Stimulated activated CD8-positive, alpha-beta memory T cell treated with anti-CD3 and anti-CD28 coated beads, Interleukin-4, amount 100 ng/mL, for 4 hours (primary cell): ENCODE measurements around the gene TCEA2.

Experiments
- DNase-seq, 2 donors: peaks; one replicate each; pipeline ENCODE4 v3.0.0-alpha.2; 2020; ENCODE audit warnings: low read depth in 2 of 2, low spot score in 1 of 2

TCEA2 gene

DNA sequence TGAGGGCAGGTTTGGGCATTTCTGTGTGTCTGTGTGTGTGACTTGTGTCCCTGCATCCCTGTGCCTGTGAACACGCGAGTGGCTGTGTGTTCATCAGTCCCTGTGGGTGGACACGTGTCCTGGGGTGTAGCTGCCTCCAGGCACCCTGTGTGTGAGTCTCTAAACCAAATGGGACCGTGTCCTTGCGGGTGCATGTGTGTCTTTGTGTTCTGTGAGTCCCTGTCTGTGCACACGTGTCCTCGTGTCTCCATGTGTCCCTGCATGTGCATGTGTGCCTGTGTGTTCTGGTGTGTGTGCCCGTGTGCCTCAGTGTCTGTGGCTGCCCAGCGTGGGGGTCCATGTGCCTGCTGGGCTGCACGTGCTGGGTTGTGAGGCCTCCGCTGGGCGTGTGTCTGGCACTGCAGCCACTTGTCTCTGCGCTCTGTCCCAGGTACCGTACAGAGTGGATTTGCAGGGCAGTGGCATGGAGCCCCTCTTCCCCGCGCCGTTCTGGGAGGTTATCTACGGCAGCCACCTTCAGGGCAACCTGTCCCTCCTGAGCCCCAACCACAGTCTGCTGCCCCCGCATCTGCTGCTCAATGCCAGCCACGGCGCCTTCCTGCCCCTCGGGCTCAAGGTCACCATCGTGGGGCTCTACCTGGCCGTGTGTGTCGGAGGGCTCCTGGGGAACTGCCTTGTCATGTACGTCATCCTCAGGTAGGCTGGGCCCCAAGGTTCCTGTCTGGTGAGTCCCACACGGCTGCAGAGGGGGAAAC is 29.4 kb downstream of the TCEA2 start:
- DNase-seq, result no peak

DNA sequence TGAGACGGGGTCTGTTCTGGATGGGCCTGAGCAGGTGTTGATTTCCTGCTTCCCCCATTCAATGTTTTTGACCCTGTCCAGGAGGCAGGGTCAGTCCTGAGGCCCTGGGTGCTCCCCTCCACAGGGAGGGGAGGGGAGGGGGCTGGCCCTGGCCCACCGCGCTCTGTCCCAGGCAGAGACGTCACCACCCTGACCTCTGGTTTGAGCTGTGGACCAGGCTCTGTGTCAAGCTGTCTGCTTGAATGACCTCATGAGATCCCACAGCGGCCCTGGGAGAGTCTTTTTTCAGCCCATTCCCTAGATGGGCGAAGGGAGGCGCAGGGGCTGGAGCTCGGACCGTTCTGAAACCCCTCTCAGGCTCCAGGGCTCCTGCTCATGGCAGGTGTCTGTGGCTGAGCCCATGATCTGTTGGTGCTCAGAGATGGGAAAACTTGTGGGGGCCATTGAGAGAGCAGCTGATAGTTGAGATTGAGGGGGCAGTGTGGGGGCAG is 30.1 kb downstream of the TCEA2 start:
- no peak for DNase-seq

DNA sequence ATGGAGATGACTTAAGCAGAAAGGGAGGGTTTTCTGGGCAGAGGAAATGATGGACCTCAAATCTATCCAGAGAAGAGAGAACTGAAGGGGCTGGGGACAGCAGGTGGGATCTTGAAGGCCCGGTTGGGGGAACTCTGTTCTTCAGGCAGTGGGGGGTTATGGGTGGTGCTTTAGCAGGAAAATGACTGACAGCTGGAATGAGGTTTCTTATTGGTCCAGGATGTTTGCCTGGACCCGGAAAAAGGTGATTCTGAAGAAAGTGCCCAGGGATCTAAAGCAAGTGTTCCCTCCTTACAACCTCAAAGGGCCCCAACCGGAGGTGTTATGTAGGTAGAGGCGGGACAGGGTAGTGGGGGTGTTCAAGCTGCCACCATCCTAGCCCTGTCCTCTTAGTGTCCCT is 32.5 kb downstream of the TCEA2 start:
- DNase-seq, result no peak

DNA sequence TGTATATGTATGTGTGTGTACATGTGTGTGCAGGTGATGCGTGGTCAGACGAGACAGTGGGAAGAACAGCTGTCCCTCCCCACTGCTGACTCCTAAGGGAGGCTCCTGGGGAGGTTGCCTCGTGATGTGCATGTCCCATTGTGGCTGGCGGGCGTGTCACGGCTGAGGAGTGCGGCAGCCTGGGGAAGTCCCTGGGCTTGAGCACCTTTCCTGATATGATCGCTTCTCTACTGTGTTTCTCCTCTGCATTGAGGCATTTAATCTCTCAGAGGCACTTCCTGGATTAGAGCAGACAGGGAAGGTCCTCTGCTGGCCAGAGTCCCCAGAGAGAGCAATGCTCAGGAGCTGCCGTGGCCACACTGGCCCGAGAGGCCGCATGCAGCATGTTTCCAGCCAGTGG is 32.9 kb downstream of the TCEA2 start:
- DNase-seq, result no peak

DNA sequence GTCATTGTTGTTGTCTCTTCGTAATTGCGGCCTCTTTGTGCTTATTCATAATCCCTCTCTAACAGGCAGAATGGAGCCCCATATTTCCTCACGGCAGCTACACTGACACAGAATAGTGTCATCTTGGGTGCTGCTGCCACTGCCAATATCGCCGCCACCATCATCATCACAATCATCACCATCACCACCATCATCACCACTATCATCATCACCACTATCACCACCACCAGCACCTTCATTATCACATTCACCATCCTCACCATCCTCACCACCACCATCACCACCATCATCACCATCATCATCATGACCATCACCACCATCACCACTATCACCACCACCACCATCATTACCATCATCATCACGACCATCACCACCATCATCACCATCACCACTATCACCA is 33.5 kb downstream of the TCEA2 start:
- DNase-seq, result no peak

DNA sequence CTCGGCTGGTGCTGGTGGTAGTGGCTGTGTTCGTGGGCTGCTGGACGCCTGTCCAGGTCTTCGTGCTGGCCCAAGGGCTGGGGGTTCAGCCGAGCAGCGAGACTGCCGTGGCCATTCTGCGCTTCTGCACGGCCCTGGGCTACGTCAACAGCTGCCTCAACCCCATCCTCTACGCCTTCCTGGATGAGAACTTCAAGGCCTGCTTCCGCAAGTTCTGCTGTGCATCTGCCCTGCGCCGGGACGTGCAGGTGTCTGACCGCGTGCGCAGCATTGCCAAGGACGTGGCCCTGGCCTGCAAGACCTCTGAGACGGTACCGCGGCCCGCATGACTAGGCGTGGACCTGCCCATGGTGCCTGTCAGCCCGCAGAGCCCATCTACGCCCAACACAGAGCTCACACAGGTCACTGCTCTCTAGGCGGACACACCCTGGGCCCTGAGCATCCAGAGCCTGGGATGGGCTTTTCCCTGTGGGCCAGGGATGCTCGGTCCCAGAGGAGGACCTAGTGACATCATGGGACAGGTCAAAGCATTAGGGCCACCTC is 35.5 kb downstream of the TCEA2 start:
- no peak for DNase-seq

DNA sequence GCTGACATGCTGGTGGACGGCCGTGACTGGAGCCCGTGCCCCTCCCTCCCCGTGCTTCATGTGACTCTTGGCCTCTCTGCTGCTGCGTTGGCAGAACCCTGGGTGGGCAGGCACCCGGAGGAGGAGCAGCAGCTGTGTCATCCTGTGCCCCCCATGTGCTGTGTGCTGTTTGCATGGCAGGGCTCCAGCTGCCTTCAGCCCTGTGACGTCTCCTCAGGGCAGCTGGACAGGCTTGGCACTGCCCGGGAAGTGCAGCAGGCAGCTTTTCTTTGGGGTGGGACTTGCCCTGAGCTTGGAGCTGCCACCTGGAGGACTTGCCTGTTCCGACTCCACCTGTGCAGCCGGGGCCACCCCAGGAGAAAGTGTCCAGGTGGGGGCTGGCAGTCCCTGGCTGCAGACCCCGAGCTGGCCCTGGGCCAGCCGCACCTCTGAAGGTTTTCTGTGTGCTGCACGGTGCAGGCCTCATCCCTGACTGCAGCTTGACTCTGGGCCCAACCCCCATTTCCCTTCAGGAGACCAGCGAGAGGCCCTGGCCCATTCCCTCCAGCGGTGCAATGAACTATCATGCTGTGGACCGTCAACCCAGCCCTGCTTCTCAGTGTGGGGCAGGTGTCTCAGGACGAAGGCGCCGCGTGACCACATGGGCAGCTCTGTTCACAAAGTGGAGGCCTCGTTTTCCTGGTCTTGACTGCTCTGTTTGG is 36.2 kb downstream of the TCEA2 start:
- no peak for DNase-seq

DNA sequence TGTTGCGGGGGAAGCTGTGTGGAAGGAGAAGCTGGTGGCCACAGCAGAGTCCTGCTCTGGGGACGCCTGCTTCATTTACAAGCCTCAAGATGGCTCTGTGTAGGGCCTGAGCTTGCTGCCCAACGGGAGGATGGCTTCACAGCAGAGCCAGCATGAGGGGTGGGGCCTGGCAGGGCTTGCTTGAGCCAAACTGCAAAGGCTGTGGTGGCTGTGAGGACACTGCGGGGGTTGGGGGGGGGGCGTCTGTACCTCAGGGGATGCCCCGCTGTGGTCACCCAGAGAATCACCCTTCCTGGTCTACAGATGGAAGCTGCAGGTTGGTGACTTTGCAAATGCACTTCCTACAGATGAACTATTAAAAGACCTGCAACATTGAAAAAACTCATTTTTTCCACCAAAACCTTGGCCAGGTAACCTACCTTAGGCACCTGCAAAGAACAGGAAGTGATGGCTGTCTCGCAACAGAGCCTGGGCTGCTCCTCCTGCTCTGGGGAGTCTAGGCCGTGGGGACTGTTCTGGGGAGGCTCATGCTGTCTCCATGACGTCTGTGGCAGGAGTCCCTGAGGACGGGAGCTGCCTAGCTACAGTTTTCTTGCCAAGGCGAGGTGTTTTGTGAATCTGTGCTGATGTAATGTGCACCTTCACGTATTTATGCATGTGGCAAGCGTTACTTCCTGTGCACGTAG is 37.0 kb downstream of the TCEA2 start:
- no peak for DNase-seq

DNA sequence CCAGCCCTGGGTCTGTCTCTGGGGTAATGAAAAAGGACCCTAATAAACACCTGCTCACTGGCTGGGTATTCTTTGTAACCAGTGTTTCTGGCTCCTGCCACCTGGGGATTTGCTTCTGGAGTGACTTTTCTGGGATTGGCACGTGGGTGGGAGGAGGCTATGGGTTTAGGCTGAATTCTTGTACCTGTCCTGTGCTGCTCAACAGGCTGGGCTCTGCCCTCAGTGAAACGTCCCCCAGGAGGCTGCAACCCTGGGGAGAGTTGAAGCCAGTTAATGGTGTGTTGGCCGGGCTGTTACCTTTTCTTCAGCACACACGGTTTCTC is 37.5 kb downstream of the TCEA2 start:
- DNase-seq, result no peak

DNA sequence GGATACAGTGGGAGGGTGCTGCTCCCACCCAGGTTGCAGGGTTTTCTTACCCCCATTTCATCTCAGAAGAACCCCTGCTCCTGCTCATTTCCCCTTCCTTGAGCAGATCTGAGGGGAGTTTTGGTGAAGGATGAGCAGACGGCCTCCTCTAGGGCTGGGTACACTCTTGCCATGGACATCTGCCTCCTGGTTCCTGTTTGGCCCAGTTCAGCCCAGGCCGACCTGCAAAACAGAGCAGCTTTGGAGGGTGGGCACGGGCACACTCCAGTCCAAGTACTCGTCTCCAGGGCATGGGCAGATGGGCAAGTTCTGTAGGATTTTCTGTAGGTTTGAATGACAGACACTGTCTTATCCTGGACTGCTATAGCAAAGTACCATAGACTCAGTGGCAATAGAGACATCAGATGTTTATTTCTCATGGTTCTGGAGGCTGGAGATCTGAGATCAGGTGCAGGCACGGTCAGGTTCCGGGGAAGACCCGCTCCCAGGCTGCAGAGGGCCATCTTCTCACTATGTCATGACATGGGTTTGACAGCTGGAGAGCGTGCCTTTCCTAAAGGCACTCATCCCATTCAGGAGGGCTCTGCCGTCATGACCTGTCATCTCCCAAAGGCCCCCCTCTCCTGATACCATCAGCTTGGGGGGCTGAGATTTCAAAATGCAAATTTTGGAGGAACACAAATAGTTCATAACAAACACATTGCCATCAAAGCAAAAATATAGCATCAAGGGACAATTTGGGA is 38.1 kb downstream of the TCEA2 start:
- no peak for DNase-seq

DNA sequence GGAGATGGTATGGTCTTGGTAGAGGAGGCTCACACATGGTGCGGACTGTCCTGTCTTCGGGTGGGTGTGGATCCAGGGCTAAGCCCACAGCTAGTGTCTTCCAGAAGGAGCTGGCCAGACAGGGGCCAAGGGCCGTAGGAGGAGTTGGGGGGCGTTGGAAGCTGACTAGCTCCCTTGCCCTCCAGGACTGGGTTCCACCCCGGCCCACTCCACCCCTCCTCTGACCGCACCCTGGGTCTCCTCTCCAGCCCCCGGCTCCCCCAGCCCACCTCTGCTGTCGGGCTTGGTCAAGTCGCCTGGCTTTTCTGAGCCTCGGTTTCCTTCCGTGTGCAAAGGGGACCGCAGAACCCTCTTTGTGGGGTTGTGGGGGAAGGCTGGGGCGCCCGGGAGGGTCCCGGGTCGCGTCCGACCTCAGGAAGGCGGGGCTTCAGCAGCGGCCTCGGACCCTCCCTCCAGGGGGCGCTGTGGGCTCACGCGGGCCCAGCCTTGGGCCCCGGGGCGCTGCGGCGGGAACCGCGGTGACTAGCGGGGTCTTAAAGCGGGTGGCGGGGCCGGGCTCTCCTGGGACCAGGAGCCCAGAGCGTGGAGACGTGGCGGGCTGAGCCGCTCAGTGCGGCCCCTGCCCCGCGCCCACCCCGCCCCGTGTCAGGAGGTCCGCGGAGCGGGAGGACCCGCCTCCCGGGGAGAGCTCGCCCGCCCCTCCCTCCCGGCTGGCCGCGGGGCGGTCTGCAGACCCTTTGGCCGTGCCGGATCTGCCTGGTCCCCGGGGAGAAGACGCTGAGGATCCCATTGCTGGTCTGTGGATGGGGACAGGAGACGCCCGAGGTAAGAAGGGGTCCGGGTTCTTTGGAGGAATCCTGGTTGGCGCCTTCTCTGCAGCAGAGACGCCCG is 39.0 kb downstream of the TCEA2 start:
- peak; percentile 26 to 33 for DNase-seq

DNA sequence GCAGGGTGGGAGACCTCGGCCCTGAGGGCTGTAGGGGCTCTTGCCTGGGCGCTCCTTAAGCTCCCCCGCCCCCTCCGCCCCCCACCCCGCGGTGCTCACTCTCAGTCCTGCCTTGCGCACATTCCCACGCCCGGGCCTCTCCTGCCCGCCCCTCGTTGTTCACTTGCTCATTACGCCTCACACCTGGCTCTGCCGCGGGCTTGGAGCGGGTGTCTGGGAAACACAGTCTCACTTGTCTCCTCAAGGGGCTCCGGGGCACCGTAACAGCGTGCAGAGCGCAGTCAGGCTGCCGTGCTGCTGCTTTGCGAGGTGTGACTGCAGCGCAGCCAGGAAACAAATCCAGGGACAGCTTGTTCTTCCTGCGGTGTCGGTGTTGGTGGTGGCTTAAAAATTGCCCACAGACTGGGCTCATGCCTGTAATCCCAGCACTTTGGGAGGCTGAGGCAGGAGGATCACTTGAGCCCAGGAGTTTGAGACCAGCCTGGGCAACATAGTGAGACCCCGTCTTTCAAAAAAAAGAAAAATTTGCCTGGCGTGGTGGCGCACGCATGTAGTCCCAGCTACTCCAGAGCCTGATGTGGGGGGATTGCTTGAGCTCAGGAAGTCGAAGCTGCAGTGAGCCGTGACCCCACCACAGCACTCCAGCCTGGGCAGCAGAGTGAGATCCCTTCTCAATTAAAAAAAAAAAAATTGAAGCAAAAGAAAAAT is 39.8 kb downstream of the TCEA2 start:
- DNase-seq, result no peak

DNA sequence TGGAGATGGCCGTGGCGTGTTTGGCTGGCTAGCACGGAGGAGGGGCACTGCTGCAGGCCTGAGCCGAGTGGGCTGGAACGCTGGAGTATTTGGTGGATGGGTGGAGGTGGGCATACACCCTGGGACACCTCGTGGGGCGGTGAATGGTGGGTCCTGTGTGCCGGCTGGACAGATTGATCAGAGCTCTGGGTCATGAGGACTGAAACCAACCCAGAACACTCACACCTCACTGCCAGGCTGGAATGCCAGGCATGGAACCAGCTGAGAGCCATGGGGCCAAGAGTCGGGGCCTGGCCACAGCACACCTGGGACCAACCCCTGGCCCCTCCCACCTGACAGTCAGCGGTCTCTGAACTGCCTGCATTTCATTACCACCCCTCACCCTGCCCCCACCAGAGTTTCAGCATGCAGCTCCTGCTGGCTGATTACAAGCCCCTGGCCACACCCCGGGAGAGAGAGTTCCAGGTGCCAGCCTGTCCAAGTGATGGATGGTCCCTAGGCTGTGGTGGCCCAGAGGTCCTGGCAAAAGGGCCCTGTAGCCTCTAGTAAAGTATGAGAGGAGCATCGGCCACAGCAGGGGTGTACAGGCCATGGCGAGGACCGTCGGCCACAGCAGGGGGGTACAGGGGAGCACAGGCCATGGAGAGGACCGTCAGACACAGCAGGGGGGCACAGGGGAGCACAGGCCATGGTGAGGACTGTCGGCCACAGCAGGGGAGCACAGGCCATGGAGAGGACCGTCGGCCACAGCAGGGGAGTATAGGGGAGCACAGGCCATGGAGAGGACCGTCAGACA is 41.1 kb downstream of the TCEA2 start:
- no peak for DNase-seq

DNA sequence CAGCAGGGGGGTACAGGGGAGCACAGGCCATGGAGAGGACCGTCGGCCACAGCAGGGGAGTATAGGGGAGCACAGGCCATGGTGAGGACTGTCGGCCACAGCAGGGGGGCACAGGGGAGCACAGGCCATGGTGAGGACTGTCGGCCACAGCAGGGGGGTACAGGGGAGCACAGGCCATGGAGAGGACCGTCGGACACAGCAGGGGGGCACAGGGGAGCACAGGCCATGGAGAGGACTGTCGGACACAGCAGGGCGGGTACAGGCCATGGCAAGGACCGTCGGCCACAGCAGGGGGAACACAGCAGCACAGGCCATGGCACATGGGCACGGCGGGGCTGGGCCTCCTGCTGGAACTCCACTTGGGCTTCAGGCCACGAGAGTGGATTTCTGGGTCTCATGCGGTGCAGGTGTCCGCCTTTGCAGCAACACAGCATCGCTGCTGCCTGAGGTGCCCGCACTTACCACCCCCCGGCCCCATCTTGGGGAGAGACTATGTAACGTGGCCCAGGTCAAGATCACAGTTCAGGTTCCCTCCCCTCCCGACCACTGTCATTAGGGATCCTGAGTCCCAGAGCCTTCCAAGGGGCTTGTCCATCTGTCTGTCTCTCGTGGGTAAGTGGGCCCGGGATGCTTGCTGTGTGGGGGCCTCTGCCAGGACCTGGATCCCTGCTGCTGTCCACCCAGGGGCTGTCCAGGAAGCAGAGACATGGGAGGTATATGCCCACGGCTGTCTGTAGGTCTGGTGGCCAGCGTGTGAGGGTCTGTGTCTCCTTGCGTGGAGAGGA is 41.9 kb downstream of the TCEA2 start:
- DNase-seq, result no peak

DNA sequence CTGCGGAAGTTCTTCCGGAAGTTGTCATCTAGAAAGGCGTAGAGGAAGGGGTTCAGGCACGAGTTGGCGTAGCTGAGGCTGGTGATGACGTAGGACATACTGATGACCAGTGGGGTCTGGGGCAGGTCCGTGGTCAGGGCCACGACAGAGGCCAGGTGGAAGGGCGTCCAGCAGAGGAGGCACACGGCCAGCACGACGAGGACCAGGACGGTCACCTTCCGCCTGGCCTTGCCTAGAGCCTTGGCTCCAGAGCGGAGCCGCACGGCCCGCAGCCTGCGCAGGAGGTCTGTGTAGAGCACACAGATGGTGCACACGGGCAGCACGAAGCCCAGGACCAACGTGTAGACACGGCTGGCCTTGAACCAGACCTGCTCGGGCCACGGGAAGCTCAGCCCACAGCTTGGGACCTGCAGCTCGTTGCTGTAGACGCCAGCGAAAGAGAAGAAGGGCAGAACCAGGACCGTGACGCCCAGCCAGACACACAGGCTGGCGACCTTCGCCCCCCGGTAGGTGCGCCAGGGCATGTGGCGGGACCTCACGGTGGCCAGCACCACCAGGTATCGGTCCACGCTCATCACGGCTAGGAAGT is 42.9 kb downstream of the TCEA2 start:
- no peak for DNase-seq

DNA sequence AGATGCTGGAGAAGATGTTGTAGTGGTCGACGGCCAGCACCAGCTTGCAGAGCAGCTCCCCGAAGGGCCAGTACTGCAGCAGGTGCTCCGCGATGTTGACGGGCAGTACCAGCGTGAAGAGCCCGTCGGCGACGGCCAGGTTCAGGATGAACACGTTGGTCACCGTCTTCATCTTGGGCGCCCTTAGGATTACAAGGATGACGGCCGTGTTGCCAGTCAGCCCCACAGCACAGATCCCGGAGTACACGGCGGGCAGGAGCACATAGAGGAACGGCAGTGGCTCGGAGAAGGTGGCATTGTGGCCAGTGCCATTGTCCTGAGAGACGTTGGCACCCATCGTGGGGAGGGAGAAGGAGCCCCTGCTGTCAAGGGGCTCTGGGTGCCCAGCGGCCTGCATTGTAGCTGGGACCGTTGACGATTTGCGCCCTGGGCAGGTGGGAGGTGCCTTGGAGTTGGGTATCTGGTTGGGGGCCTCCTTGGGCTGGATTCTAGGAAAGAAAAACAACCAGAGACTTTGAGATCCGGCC is 43.5 kb downstream of the TCEA2 start:
- DNase-seq, result no peak

DNA sequence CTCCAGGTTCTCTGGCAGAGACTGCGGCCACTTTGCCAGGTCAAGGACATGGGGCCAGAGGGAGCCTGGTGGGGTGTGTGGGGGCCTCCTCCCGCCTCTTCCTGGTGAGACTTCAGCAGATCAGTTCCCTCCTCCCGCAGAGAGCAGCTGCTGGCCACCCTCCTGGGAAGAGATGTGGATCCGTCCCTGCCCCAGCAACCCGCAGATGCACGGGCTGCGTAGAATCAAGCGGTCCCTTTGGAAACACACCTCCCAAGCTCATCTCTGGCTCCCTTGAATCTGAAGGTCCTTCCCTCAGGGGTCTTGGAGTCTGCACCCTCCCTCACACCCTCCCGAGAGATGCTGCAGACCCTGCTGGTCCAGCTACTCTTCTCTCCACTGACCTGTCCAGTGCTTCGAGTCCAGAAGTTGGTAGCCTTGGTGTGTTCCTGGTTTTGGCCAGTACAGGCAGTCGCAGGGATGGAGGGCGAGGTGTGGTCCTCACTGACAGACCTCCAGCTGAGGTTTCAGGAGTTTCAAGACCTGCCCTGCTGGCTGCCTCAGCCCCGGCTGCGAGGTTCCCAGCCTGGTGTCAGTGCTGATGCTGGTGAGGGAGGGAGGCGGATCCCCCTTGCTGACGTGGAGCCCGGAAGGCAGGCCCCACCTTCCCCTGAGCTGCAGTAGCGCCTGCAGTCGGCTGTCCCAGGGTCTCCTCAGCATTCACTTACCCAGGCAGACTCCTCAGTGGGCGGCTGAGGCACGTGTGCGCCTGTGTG is 44.2 kb downstream of the TCEA2 start, which contains the start of gene NPBWR2:
Gene NPBWR2 (minus strand): TSS at position 585 of the 755 bp plus-strand sequence. CDS start 734 bp downstream, outside the sequence.
- DNase-seq, result no peak
